Hair follicular keratinocyte (primary cell): Measurements from ENCODE around the gene PRDM13. TPM values are rescaled to one million over a fixed set of nuclear protein-coding genes. Genes with fewer than 3 reads are reported as not detected.

ENCODE experiments used
- total RNA-seq: library from RNA; depleted of rRNA; stranded (reverse); fragments of >200 nt; gene quantifications from 2 replicates; pipeline ENCODE4 v1.2.3, GENCODE V29; 2015

Gene PRDM13
- 0.08 TPM in 1 of 2 replicates, not detected in the other for total RNA-seq

GRCh38 chr6:99606656-99607415 is at the start of gene PRDM13:
Gene PRDM13 (plus strand): TSS chr6:99606833. CDS start chr6:99607035, 202 bp downstream.

DNA sequence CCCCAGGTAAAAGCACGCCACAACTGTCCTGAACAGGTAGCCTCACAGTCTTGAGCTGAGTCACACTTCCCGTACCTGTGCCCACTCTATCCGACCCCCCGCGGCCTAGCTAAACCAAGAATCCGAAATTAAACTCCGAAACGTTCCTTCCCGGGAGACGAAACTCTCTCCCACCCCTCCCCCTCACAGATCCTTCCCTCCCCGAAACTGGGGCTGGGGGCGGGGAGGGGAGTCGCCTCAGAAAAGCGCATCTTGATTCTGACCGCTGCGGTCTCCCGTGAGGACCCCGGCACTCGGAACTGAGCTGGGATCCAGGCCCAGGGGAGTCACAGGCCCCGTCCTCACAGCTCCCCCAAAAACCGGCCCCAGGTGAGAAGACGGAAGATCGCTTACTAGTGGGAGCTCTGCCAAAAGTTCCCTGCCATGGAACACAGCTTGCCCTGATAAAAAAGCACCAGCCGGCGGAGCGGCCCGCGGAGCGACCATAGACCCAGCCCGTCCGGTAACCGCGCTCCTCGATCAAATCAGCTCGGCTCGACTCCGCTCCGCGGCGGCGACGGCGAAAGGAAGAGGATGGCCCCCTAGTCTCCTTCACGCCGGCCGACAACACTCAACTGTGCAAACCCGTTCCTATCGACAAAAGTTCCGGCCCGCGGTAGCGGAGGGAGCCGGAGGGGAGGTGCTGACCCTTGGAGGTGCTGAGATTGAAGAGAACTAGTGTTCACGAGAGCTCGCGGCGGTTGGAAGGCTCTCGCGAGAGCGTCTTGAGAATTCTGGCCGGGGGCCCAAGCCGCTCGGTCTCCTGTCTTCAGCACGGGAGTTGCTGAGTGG is 38.3 kb upstream of the PRDM13 start, which contains the start of gene CCNC:
CCNC (minus strand) TSS at position 558 of the 831 bp plus-strand sequence; CDS start at position 425, 133 bp downstream.

Other genes starting within 250 kb of the PRDM13 start
- gene COQ3, start 212.6 kb upstream of the PRDM13 start, total RNA-seq = 10.5 and 22.2 TPM in 2 replicates
- gene PNISR, start 181.5 kb upstream of the PRDM13 start, total RNA-seq = 24.9 and 30.8 TPM in 2 replicates
- gene USP45, start 91.4 kb upstream of the PRDM13 start, total RNA-seq = 9.6 and 10.9 TPM in 2 replicates
- 76.4 and 106 TPM in 2 replicates for gene CCNC, start 38.2 kb upstream of the PRDM13 start, total RNA-seq